ENCODE data around the gene ANAPC2.

DNA sequence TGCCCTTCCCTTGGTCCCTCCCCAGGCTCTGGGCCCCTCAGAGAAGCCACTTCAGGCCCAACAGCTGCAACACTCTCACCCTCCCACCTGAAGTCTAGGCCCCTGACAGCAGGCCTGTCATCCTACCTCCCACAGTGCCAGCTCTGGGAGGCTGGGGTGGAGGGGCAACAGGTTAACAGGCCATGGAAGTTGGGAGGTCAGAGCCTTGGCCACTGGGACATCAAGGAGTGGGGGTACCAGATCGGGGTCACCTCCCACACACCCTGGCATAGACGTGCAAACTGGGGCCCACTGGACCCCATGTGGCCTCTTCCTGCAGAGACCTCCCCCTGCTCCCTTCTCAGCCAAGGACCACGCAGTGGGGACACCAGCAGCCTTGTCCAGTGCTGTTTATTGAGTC, 2.9 kb upstream of the ANAPC2 start:
- TF ChIP-seq, protein P1, sequence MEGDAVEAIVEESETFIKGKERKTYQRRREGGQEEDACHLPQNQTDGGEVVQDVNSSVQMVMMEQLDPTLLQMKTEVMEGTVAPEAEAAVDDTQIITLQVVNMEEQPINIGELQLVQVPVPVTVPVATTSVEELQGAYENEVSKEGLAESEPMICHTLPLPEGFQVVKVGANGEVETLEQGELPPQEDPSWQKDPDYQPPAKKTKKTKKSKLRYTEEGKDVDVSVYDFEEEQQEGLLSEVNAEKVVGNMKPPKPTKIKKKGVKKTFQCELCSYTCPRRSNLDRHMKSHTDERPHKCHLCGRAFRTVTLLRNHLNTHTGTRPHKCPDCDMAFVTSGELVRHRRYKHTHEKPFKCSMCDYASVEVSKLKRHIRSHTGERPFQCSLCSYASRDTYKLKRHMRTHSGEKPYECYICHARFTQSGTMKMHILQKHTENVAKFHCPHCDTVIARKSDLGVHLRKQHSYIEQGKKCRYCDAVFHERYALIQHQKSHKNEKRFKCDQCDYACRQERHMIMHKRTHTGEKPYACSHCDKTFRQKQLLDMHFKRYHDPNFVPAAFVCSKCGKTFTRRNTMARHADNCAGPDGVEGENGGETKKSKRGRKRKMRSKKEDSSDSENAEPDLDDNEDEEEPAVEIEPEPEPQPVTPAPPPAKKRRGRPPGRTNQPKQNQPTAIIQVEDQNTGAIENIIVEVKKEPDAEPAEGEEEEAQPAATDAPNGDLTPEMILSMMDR (IDR thresholded peaks at IDR 0.05; ENCODE audit: low read length): no peak
- no peak for TF ChIP-seq EZH2 (optimal IDR thresholded peaks at IDR 0.05; ENCODE audit: low read depth, low read length)
- TF ChIP-seq EZH2phosphoT487 (IDR thresholded peaks at IDR 0.05; ENCODE audit: low read length): no peak

Measured in MM.1S (cell line).